ENCODE measurements around the gene GEN1.
"Not testable (repeated sequence)": the region's sequence is repeated elsewhere in the genome, so short reads cannot be mapped to it uniquely, and the experiment has no call there.

DNA sequence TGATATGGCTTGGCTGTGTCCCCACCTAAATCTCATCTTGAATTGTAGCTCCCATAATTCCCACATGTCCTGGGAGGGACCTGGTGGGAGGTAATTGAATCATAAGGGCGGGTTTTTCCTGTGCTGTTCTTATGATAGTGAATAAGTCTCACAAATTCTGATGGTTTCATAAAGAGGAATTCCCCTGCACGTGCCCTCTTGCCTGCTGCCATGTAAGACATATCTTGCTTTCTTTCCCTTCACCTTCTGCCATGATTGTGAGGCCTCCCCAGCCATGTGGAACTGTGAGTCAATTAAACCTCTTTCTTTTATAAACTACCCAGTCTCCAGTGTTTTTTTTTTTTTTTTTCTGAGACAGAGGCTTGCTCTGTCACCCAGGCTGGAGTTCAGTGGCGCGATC lies 69.7 kb downstream of the GEN1 start:
- TF ChIP-seq REST (IDR thresholded peaks at IDR 0.05; ENCODE audit: borderline replicate concordance); CTCF (IDR thresholded peaks at IDR 0.05; ENCODE audit: poor library complexity, severe bottlenecking); EP300 (conservative IDR thresholded peaks at IDR 0.05; ENCODE audit: poor library complexity, severe bottlenecking); RAD21 (conservative IDR thresholded peaks at IDR 0.05); EZH2 (IDR thresholded peaks at IDR 0.05; ENCODE audit: borderline replicate concordance, insufficient read depth, low read length, poor library complexity, severe bottlenecking): not testable (repeated sequence)

Data from neural cell (in vitro differentiated cells).